Vagina (tissue), 2 donors: ENCODE results near the gene ZNF423. TPM values are rescaled to one million over a fixed set of nuclear protein-coding genes. Genes with fewer than 3 reads are reported as not detected.
A peak's percentile ranks its signal among the peaks of the same experiment; 100 is the strongest.

Source experiments
- DNase-seq, 2 donors: peaks; one replicate each; pipeline ENCODE4 v3.0.0-alpha.2; 2017; ENCODE audit errors: extremely low spot score in 2 of 2
- H3K27ac ChIP-seq: fragments of 200-600 bp; sonication (generic); one replicate; pipeline ENCODE4 v1.5.1; 2019
- H3K27me3 ChIP-seq: fragments of 200-600 bp; sonication (generic); one replicate; pipeline ENCODE4 v1.5.1; 2019
- H3K36me3 ChIP-seq, 2 donors: fragments of 200-600 bp; sonication (generic); one replicate each; pipeline ENCODE4 v1.5.1; 2017 to 2019
- H3K4me1 ChIP-seq: fragments of 200-600 bp; sonication (generic); one replicate; pipeline ENCODE4 v1.5.1; 2019
- H3K4me3 ChIP-seq, 2 donors: fragments of 200-600 bp; sonication (generic); 1 replicate in 1 of 2; 2 replicates in 1 of 2; pipeline ENCODE4 v1.5.1; 2016 to 2019
- H3K9me3 ChIP-seq: fragments of 200-600 bp; sonication (generic); one replicate; pipeline ENCODE4 v1.5.1; 2019
- CTCF ChIP-seq, 3 experiments: fragments of 450-650 bp in 2 of 3; fragments of 200-600 bp in 1 of 3; sonication (generic) in 1 of 3; IDR thresholded peaks; one replicate each; pipeline ENCODE4 v1.5.1; 2017 to 2019; ENCODE audit warnings: antibody characterized with exemption in 3 of 3, mild to moderate bottlenecking in 2 of 3, moderate library complexity in 2 of 3
- POLR2A ChIP-seq, 2 donors: fragments of 450-650 bp; IDR thresholded peaks; one replicate each; pipeline ENCODE4 v1.6.1; 2017; ENCODE audit warnings: antibody characterized with exemption in 2 of 2, mild to moderate bottlenecking in 2 of 2, moderate library complexity in 2 of 2
- POLR2AphosphoS5 ChIP-seq, 2 donors: sonication (generic); formaldehyde crosslinking; IDR thresholded peaks; one replicate each; pipeline ENCODE4 v1.9.0; 2017; ENCODE audit warnings: antibody characterized with exemption in 2 of 2, mild to moderate bottlenecking in 2 of 2, low read depth in 1 of 2; ENCODE audit not compliant: insufficient read depth in 1 of 2
- intact Hi-C: fragments of 100-400 bp; cut with DNase I; formaldehyde crosslinking; loops from one replicate; pipeline ENCODE4 v1.15.1; 2023
- total RNA-seq: library from RNA; depleted of rRNA; stranded (reverse); fragments of >200 nt; gene quantifications from one replicate; pipeline ENCODE4 v1.2.3, GENCODE V29; 2016

ZNF423 gene
- total RNA-seq, 1 donor from 2014 or later = 10.3 TPM

GRCh38 chr16:49671333-49671732 lies 184.6 kb downstream of the ZNF423 start:
- no peak overlapping the region for H3K4me3 ChIP-seq
- no peaks in the 10 kb centered on the region for H3K36me3 ChIP-seq
- no peaks in the 10 kb centered on the region for H3K27me3 ChIP-seq
- H3K27ac ChIP-seq = no peak overlapping the region
- DNase-seq = no peak
- no peaks in the 10 kb centered on the region for H3K9me3 ChIP-seq
- TF ChIP-seq POLR2A (IDR thresholded peaks at IDR 0.05) (no peak), POLR2AphosphoS5 (IDR thresholded peaks at IDR 0.05; ENCODE audit: insufficient read depth in 1 of 2, low read depth in 1 of 2) (no peak), CTCF (IDR thresholded peaks at IDR 0.05) (no peak)
- intact Hi-C loops = no loop called here
- H3K4me1 ChIP-seq = no peaks in the 10 kb centered on the region

- H3K9me3 ChIP-seq = no peaks in the 10 kb centered on the region
- TF ChIP-seq POLR2A (IDR thresholded peaks at IDR 0.05) (no peak), CTCF (IDR thresholded peaks at IDR 0.05) (no peak), POLR2AphosphoS5 (IDR thresholded peaks at IDR 0.05; ENCODE audit: insufficient read depth in 1 of 2, low read depth in 1 of 2) (no peak)
- no peak overlapping the region for H3K4me3 ChIP-seq
- H3K27ac ChIP-seq = no peak overlapping the region
- H3K4me1 ChIP-seq = no peaks in the 10 kb centered on the region
- no peaks in the 10 kb centered on the region for H3K27me3 ChIP-seq
- H3K36me3 ChIP-seq = no peaks in the 10 kb centered on the region
- intact Hi-C loops = no loop called here
- DNase-seq = no peak
These were observed 185.3 kb downstream of the ZNF423 start for GRCh38 chr16:49670627-49671026.

- DNase-seq = no peak
- TF ChIP-seq POLR2A (IDR thresholded peaks at IDR 0.05) (no peak), POLR2AphosphoS5 (IDR thresholded peaks at IDR 0.05; ENCODE audit: insufficient read depth in 1 of 2, low read depth in 1 of 2) (no peak), CTCF (IDR thresholded peaks at IDR 0.05) (no peak)
- H3K36me3 ChIP-seq = no peaks in the 10 kb centered on the region
- peaks cover 35% of the 10 kb centered on the region for H3K4me1 ChIP-seq
- H3K4me3 ChIP-seq = no peak overlapping the region
- H3K9me3 ChIP-seq = no peaks in the 10 kb centered on the region
- no peak overlapping the region for H3K27ac ChIP-seq
- intact Hi-C loops = no loop called here
- H3K27me3 ChIP-seq = no peaks in the 10 kb centered on the region
These were observed 190.3 kb downstream of the ZNF423 start for GRCh38 chr16:49665482-49666230.

- intact Hi-C loops = no loop called here
These were observed 191.4 kb downstream of the ZNF423 start for GRCh38 chr16:49664221-49665215.

More at GRCh38 chr16:49664221-49665215, 191.4 kb downstream of the ZNF423 start:
- TF ChIP-seq POLR2AphosphoS5 (IDR thresholded peaks at IDR 0.05; ENCODE audit: insufficient read depth in 1 of 2, low read depth in 1 of 2) = peak in 1 of 2 donors; percentile 39
- no peak for TF ChIP-seq CTCF (IDR thresholded peaks at IDR 0.05)
- Histone ChIP-seq H3K36me3 (no peaks in the 10 kb centered on the region), H3K4me1 (peaks cover 35% of the 10 kb centered on the region), H3K27ac (peak overlapping the region; percentile 81), H3K27me3 (no peaks in the 10 kb centered on the region), H3K9me3 (no peaks in the 10 kb centered on the region), H3K4me3 (peak overlapping the region; percentile 29 to 38)
- no peak for DNase-seq
